Measurements from ENCODE around the gene ACAP2. TPM values are rescaled to one million over a fixed set of nuclear protein-coding genes. Genes with fewer than 3 reads are reported as not detected.

ACAP2 gene
- total and polyA plus RNA-seq, 12 donors = 4.3 to 26.7 (median 15.0) TPM

- DNase-seq (no peak), ATAC-seq (no peak)
- Histone ChIP-seq H3K36me3 (peaks cover 0 to 84% (median 0%) of the 10 kb centered on the region in 9 donors), H3K4me1 (no peaks in the 10 kb centered on the region), H3K27me3 (no peaks in the 10 kb centered on the region), H3K4me3 (no peak overlapping the region), H3K9me3 (no peaks in the 10 kb centered on the region), H3K27ac (no peak overlapping the region)
- TF ChIP-seq CTCF (IDR thresholded peaks at IDR 0.05) = no peak
- intact Hi-C loops (cut with DNase I) = no loop called here
Measured at GRCh38 chr3:195307711-195308110, 135.1 kb downstream of the ACAP2 start.

- no peak for ATAC-seq
- no peak overlapping the region for H3K27ac ChIP-seq
- no peak for TF ChIP-seq CTCF (IDR thresholded peaks at IDR 0.05)
Measured at GRCh38 chr3:195306369-195306768, 136.5 kb downstream of the ACAP2 start.

GRCh38 chr3:195302431-195302830 lies 140.4 kb downstream of the ACAP2 start:
- DNase-seq (no peak), ATAC-seq (no peak)
- Histone ChIP-seq H3K4me1 (no peaks in the 10 kb centered on the region), H3K9me3 (no peaks in the 10 kb centered on the region), H3K4me3 (no peak overlapping the region), H3K27ac (no peak overlapping the region), H3K36me3 (peaks cover 0 to 97% (median 14%) of the 10 kb centered on the region in 9 donors), H3K27me3 (no peaks in the 10 kb centered on the region)
- TF ChIP-seq CTCF (IDR thresholded peaks at IDR 0.05) = no peak
- intact Hi-C loops (cut with DNase I) = no loop called here
- 97 to 98% methylated on average over 3 of the region's 3 CpGs for WGBS, 2 donors

More at GRCh38 chr3:195306369-195306768, 136.5 kb downstream of the ACAP2 start:
- intact Hi-C loops (cut with DNase I) = no loop called here
- no peak for DNase-seq
- Histone ChIP-seq H3K9me3 (no peaks in the 10 kb centered on the region), H3K36me3 (peaks cover 0 to 86% (median 0%) of the 10 kb centered on the region in 9 donors), H3K27me3 (no peaks in the 10 kb centered on the region), H3K4me1 (no peaks in the 10 kb centered on the region), H3K4me3 (no peak overlapping the region)
- 96 to 99% methylated on average over 4 of the region's 4 CpGs for WGBS, 2 donors

- intact Hi-C loops (cut with DNase I) = loop anchor here in 1 of 10 donors (5.0 to 10.0 kb wide), 2 partner anchors 157 to 210 kb away; no protein-coding TSS in a partner anchor
- H3K9me3 ChIP-seq = no peaks in the 10 kb centered on the region
- ATAC-seq (no peak), DNase-seq (no peak)
- H3K27ac ChIP-seq = no peak overlapping the region
- no peaks in the 10 kb centered on the region for H3K4me1 ChIP-seq
- no peak for TF ChIP-seq CTCF (IDR thresholded peaks at IDR 0.05)
- H3K4me3 ChIP-seq = no peak overlapping the region
- H3K36me3 ChIP-seq = peaks cover 0 to 98% (median 31%) of the 10 kb centered on the region in 9 donors
- H3K27me3 ChIP-seq = no peaks in the 10 kb centered on the region
Measured at GRCh38 chr3:195297446-195297845, 145.4 kb downstream of the ACAP2 start.

Data from heart right ventricle (tissue), 16 donors.